SK-N-SH (cell line): ENCODE data around the gene DAZ3. TPM values are rescaled to one million over a fixed set of nuclear protein-coding genes. Genes with fewer than 3 reads are reported as not detected.
"Not testable (repeated sequence)": the region's sequence is repeated elsewhere in the genome, so short reads cannot be mapped to it uniquely, and the experiment has no call there.

Source experiments
- CTCF ChIA-PET: fragments of 300-600, 350-600 bp; formaldehyde crosslinking; extraction: SDS; loops from one replicate; lab custom pipeline; 2021; lab: Yijun Ruan, JAX
- POLR2A ChIA-PET: fragments of 350-600 bp; sonication (Branson Sonifier 250); formaldehyde crosslinking; extraction: SDS; loops from one replicate; lab custom pipeline; 2020; ENCODE audit warnings: antibody characterized with exemption, inconsistent platforms; lab: Yijun Ruan, JAX
- DNase-seq: peaks from one replicate; pipeline ENCODE4 v3.0.0; 2012
- H2AFZ ChIP-seq: fragments of 200-600 bp; sonication (generic); 2 replicates; pipeline ENCODE4 v1.8.1; 2016; ENCODE audit warnings: antibody characterized with exemption, mild to moderate bottlenecking, low read depth
- H3F3A ChIP-seq: fragments of 200-600 bp; sonication (generic); replicated peaks from 2 replicates; pipeline ENCODE3; 2016; ENCODE audit warnings: antibody characterized with exemption, mild to moderate bottlenecking; ENCODE audit not compliant: insufficient read depth
- H3K27ac ChIP-seq, 2 experiments: fragments of 200-500 bp in 1 of 2; fragments of 200-600 bp in 1 of 2; sonication (Bioruptor generic) in 1 of 2; sonication (generic), shearing (Covaris generic) in 1 of 2; 2 replicates each; pipeline versions ENCODE4 v1.5.1 to v1.6.1; 2014 to 2016; ENCODE audit warnings: low read depth in 2 of 2, inconsistent platforms in 1 of 2, low read length in 1 of 2, mild to moderate bottlenecking in 1 of 2, mixed read lengths in 1 of 2
- H3K27me3 ChIP-seq: fragments of 200-600 bp; sonication (generic), shearing (Covaris generic); 2 replicates; pipeline ENCODE4 v1.6.1; 2016; ENCODE audit warnings: mixed run types; ENCODE audit not compliant: insufficient read depth
- H3K36me3 ChIP-seq, 2 experiments: fragments of 200-500 bp in 1 of 2; fragments of 200-600 bp in 1 of 2; sonication (Bioruptor generic) in 1 of 2; sonication (generic) in 1 of 2; replicated peaks in 1 of 2; 2 replicates each; pipeline versions ENCODE3 to v1.5.1; 2014 to 2016; ENCODE audit warnings: low read length in 1 of 2, mild to moderate bottlenecking in 1 of 2; ENCODE audit not compliant: insufficient read depth in 2 of 2, control insufficient read depth in 1 of 2
- H3K4me1 ChIP-seq, 2 experiments: fragments of 200-500 bp in 1 of 2; fragments of 200-600 bp in 1 of 2; sonication (Bioruptor generic) in 1 of 2; sonication (generic), shearing (Covaris generic) in 1 of 2; 2 replicates each; pipeline versions ENCODE4 v1.5.1 to v1.6.1; 2014 to 2016; ENCODE audit warnings: low read depth in 1 of 2, low read length in 1 of 2, mixed run types in 1 of 2; ENCODE audit not compliant: insufficient read depth in 2 of 2, control insufficient read depth in 1 of 2
- H3K4me2 ChIP-seq: fragments of 200-600 bp; sonication (generic), shearing (Covaris generic); 2 replicates; pipeline ENCODE4 v1.6.1; 2017; ENCODE audit warnings: mixed run types
- H3K4me3 ChIP-seq, 2 experiments: fragments of 200-500 bp in 1 of 2; fragments of 200-600 bp in 1 of 2; sonication (Bioruptor generic) in 1 of 2; sonication (generic), shearing (Covaris generic) in 1 of 2; 2 replicates each; pipeline versions ENCODE4 v1.5.1 to v1.8.1; 2014 to 2016; ENCODE audit warnings: low read depth in 2 of 2, inconsistent platforms in 1 of 2, low read length in 1 of 2, mild to moderate bottlenecking in 1 of 2, mixed read lengths in 1 of 2, moderate library complexity in 1 of 2
- H3K79me2 ChIP-seq: fragments of 200-600 bp; sonication (generic); 2 replicates; pipeline ENCODE4 v1.8.1; 2017; ENCODE audit warnings: mild to moderate bottlenecking; ENCODE audit not compliant: insufficient read depth
- H3K9ac ChIP-seq: fragments of 200-600 bp; sonication (generic); 2 replicates; pipeline ENCODE4 v1.6.1; 2017; ENCODE audit warnings: mixed run types
- H3K9me2 ChIP-seq: fragments of 200-600 bp; sonication (generic); 2 replicates; pipeline ENCODE4 v1.6.1; 2017; ENCODE audit warnings: mixed run types
- H3K9me3 ChIP-seq: fragments of 200-600 bp; sonication (generic); 2 replicates; pipeline ENCODE4 v1.6.1; 2017; ENCODE audit warnings: mixed run types, mild to moderate bottlenecking, moderate library complexity
- H4K20me1 ChIP-seq: fragments of 200-600 bp; sonication (generic); 2 replicates; pipeline ENCODE4 v1.6.1; 2017; ENCODE audit warnings: mild to moderate bottlenecking, mixed run types; ENCODE audit not compliant: insufficient read depth
- WGBS: methylation state at CpG from one replicate; pipeline ENCODE4 v1.1.6; 2017; ENCODE audit warnings: low lambda C conversion rate; 5-methylcytosine and 5-hydroxymethylcytosine counted together
- polyA plus RNA-seq, 3 experiments: library from polyadenylated mRNA; depleted of rRNA; stranded (reverse); fragments of >200 nt; gene quantifications; 2 replicates each; pipeline ENCODE4 v1.2.3, GENCODE V29; 2012

DAZ3 gene
- not detected in 2 replicates for polyA plus RNA-seq (2012; rRNA removed)
- polyA plus RNA-seq (2012; cell fraction: cytosol; rRNA removed): not detected in 2 replicates
- polyA plus RNA-seq (2012; cell fraction: nucleus; rRNA removed): not detected in 2 replicates

GRCh38 chrY:24813293-24813692, at the start of gene DAZ3:
TSS of gene DAZ3 (minus strand) at chrY:24813393. CDS start at chrY:24813185, 208 bp downstream.
- H3K4me2 ChIP-seq, H3K9me3 ChIP-seq, H3K36me3 ChIP-seq, H3K4me1 ChIP-seq, H3K9me2 ChIP-seq, CTCF ChIA-PET, H3K9ac ChIP-seq, H4K20me1 ChIP-seq, H3F3A ChIP-seq, POLR2A ChIA-PET, H3K27ac ChIP-seq, H3K4me3 ChIP-seq, H2AFZ ChIP-seq, H3K27me3 ChIP-seq, H3K79me2 ChIP-seq, DNase-seq: not testable (repeated sequence)
- WGBS: no CpG with 5 or more reads among the region's 23 CpGs

GRCh38 chrY:24833619-24834018, 20.4 kb upstream of the DAZ3 start, which contains the start of gene DAZ4:
TSS of gene DAZ4 (plus strand) at chrY:24833919. CDS start at chrY:24834127, 208 bp downstream.
- H3K79me2 ChIP-seq, H3F3A ChIP-seq, H3K4me3 ChIP-seq, H3K4me1 ChIP-seq, H4K20me1 ChIP-seq, H3K9me3 ChIP-seq, H3K9me2 ChIP-seq, H3K27me3 ChIP-seq, POLR2A ChIA-PET, H3K9ac ChIP-seq, H3K36me3 ChIP-seq, H3K4me2 ChIP-seq, CTCF ChIA-PET, DNase-seq, H2AFZ ChIP-seq, H3K27ac ChIP-seq: not testable (repeated sequence)
- WGBS: no CpG with 5 or more reads among the region's 23 CpGs

GRCh38 chrY:24825069-24825468, 11.9 kb upstream of the DAZ3 start:
- H3K4me2 ChIP-seq, H3K79me2 ChIP-seq, H3F3A ChIP-seq, DNase-seq, H3K4me3 ChIP-seq, H2AFZ ChIP-seq, H3K36me3 ChIP-seq, H3K9me2 ChIP-seq, POLR2A ChIA-PET, CTCF ChIA-PET, H3K9ac ChIP-seq, H3K27me3 ChIP-seq, H3K4me1 ChIP-seq, H3K27ac ChIP-seq, H3K9me3 ChIP-seq, H4K20me1 ChIP-seq: not testable (repeated sequence)
- WGBS: no CpG with 5 or more reads among the region's 4 CpGs

GRCh38 chrY:24824184-24824879, 11.1 kb upstream of the DAZ3 start:
- H3K9me2 ChIP-seq, H3K36me3 ChIP-seq, H3K9me3 ChIP-seq, H3K4me1 ChIP-seq, DNase-seq, H3K9ac ChIP-seq, H3K27me3 ChIP-seq, H3F3A ChIP-seq, H2AFZ ChIP-seq, H3K4me2 ChIP-seq, H3K79me2 ChIP-seq, POLR2A ChIA-PET, H3K4me3 ChIP-seq, H3K27ac ChIP-seq, H4K20me1 ChIP-seq, CTCF ChIA-PET: not testable (repeated sequence)
- WGBS: no CpG with 5 or more reads among the region's 4 CpGs

GRCh38 chrY:24821836-24822235, 8.6 kb upstream of the DAZ3 start:
- H2AFZ ChIP-seq, H3K79me2 ChIP-seq, H3K4me3 ChIP-seq, H3K4me1 ChIP-seq, H3K27me3 ChIP-seq, POLR2A ChIA-PET, H3K9me2 ChIP-seq, H3K9ac ChIP-seq, CTCF ChIA-PET, H3F3A ChIP-seq, H4K20me1 ChIP-seq, H3K36me3 ChIP-seq, H3K27ac ChIP-seq, DNase-seq, H3K4me2 ChIP-seq, H3K9me3 ChIP-seq: not testable (repeated sequence)
- no CpG with 5 or more reads among the region's 3 CpGs for WGBS
